GM12878 (cell line): ENCODE measurements around the gene ARID4B. TPM values are rescaled to one million over a fixed set of nuclear protein-coding genes. Genes with fewer than 3 reads are reported as not detected.

ENCODE experiments used
- ATAC-seq: fragments of 200-7000 bp; cut with Tn5 transposase; 3 replicates; pipeline ENCODE4 v1.9.1; 2020; ENCODE audit warnings: mild to moderate bottlenecking, moderate library complexity
- BruUV-seq: library from RNA; stranded (reverse); fragments of 400-500 nt; replicated peaks from 2 replicates; lab custom pipeline; 2021; lab: Mats Ljungman, UMichigan
- CTCF ChIA-PET: fragments of 300-600 bp; sonication (Branson Sonifier 250); formaldehyde crosslinking; extraction: SDS; loops from one replicate; lab custom pipeline; 2021; ENCODE audit warnings: inconsistent platforms; lab: Yijun Ruan, JAX
- POLR2A ChIA-PET: fragments of 350-600 bp; formaldehyde crosslinking; extraction: SDS; loops from one replicate; lab custom pipeline; 2021; ENCODE audit warnings: inconsistent platforms; lab: Charles Lee
- RAD21 ChIA-PET: fragments of 300-600 bp; sonication (Branson Sonifier 250); formaldehyde crosslinking; loops from one replicate; lab custom pipeline; 2023; ENCODE audit warnings: antibody characterized with exemption; ENCODE audit not compliant: unreplicated experiment; lab: Charles Lee
- SMC1A ChIA-PET: fragments of 300-600 bp; sonication (Branson Sonifier 250); formaldehyde crosslinking; loops from one replicate; lab custom pipeline; 2023; ENCODE audit not compliant: unreplicated experiment, uncharacterized antibody; lab: Charles Lee
- DNase-seq: peaks from one replicate; pipeline ENCODE4 v3.0.0-alpha.2; 2011; ENCODE audit warnings: low read depth, low spot score
- FAIRE-seq: peaks from 3 replicates; lab custom pipeline; 2011; peaks lifted over from hg19 to GRCh38; lab: Jason Lieb, UNC
- H2AFZ ChIP-seq: 2 replicates; pipeline ENCODE4 v1.6.0; 2011; ENCODE audit warnings: low read depth, low read length, control low read depth; ENCODE audit not compliant: control insufficient read depth
- H3K27ac ChIP-seq: 2 replicates; pipeline ENCODE4 v1.5.1; 2011; ENCODE audit warnings: control low read depth; ENCODE audit not compliant: control insufficient read depth, insufficient read depth
- H3K27me3 ChIP-seq, 2 experiments: replicated peaks in 1 of 2; 2 replicates each; pipeline versions ENCODE4 v1.6.0 to v1.6.1; 2011; ENCODE audit warnings: low read length in 1 of 2; ENCODE audit not compliant: control insufficient read depth in 2 of 2, insufficient read depth in 2 of 2
- H3K36me3 ChIP-seq, 2 experiments: 2 replicates each; pipeline ENCODE4 v1.5.1; 2011; ENCODE audit warnings: low read length in 1 of 2; ENCODE audit not compliant: control insufficient read depth in 2 of 2, insufficient read depth in 2 of 2
- H3K4me1 ChIP-seq: 2 replicates; pipeline ENCODE4 v1.6.1; 2011; ENCODE audit warnings: mild to moderate bottlenecking, low read length, moderate library complexity, mixed read lengths; ENCODE audit not compliant: control insufficient read depth, insufficient read depth
- H3K4me2 ChIP-seq: 2 replicates; pipeline ENCODE4 v1.6.0; 2011; ENCODE audit warnings: control low read depth; ENCODE audit not compliant: control insufficient read depth, insufficient read depth
- H3K4me3 ChIP-seq: fragments of 200-600 bp; sonication (generic); 2 replicates; pipeline ENCODE4 v1.5.1; 2016
- H3K79me2 ChIP-seq: 2 replicates; pipeline ENCODE4 v1.6.0; 2011; ENCODE audit warnings: low read length; ENCODE audit not compliant: control insufficient read depth, insufficient read depth
- H3K9ac ChIP-seq: 2 replicates; pipeline ENCODE4 v1.8.0; 2011; ENCODE audit warnings: low read length, control low read depth, mixed read lengths; ENCODE audit not compliant: control insufficient read depth, insufficient read depth
- H3K9me3 ChIP-seq: replicated peaks from 3 replicates; pipeline ENCODE4 v1.5.1; 2011; ENCODE audit warnings: mild to moderate bottlenecking, low read length; ENCODE audit not compliant: control insufficient read depth, insufficient read depth
- H4K20me1 ChIP-seq: 2 replicates; pipeline ENCODE4 v1.6.0; 2011; ENCODE audit not compliant: control insufficient read depth, insufficient read depth
- CEBPB ChIP-seq, 2 experiments: fragments of 150-350 bp in 1 of 2; IDR thresholded peaks; 2 replicates each; pipeline ENCODE4 v1.6.1; 2012 to 2014; ENCODE audit warnings: low read depth in 2 of 2, low read length in 2 of 2, borderline replicate concordance in 1 of 2, inconsistent platforms in 1 of 2
- CHD4 ChIP-seq: fragments of 200-600 bp; sonication (generic); IDR thresholded peaks from 2 replicates; pipeline ENCODE4 v1.6.1; 2016; ENCODE audit warnings: mild to moderate bottlenecking
- MTA3 ChIP-seq: IDR thresholded peaks from 2 replicates; pipeline ENCODE4 v1.6.1; 2012; ENCODE audit warnings: low read length, inconsistent platforms, borderline replicate concordance
- NR2C1 ChIP-seq: fragments of 450-650 bp; IDR thresholded peaks from 2 replicates; pipeline ENCODE4 v1.6.1; 2017; ENCODE audit warnings: antibody characterized with exemption, mild to moderate bottlenecking, moderate library complexity
- NRF1 ChIP-seq: conservative IDR thresholded peaks from 2 replicates; pipeline ENCODE4 v1.6.1; 2011; ENCODE audit warnings: mild to moderate bottlenecking, low read depth, low read length, improper control_type of control experiment
- PAX5 ChIP-seq: IDR thresholded peaks from 2 replicates; pipeline ENCODE4 v1.6.1; 2011; ENCODE audit warnings: low read depth, low read length, borderline replicate concordance
- RCOR1 ChIP-seq: conservative IDR thresholded peaks from 2 replicates; pipeline ENCODE4 v1.6.1; 2012; ENCODE audit warnings: low read depth, low read length, improper control_type of control experiment
- SREBF2 ChIP-seq: IDR thresholded peaks from 2 replicates; pipeline ENCODE4 v1.6.1; 2012; ENCODE audit warnings: mild to moderate bottlenecking, low read length
- STAT3 ChIP-seq: IDR thresholded peaks from 2 replicates; pipeline ENCODE4 v1.6.1; 2011; ENCODE audit warnings: low read depth, low read length, improper control_type of control experiment
- SUZ12 ChIP-seq: fragments of 200-600 bp; sonication (generic); IDR thresholded peaks from one replicate; pipeline ENCODE4 v1.6.1; 2018; ENCODE audit warnings: antibody characterized with exemption, mild to moderate bottlenecking; ENCODE audit not compliant: unreplicated experiment
- WGBS: methylation state at CpG from one replicate; pipeline ENCODE4 v1.1.6; 2016; ENCODE audit warnings: low lambda C conversion rate; ENCODE audit not compliant: insufficient replicate concordance, insufficient coverage; ENCODE audit errors: missing lambda C conversion rate; 5-methylcytosine and 5-hydroxymethylcytosine counted together
- in situ Hi-C: fragments of 300-500 bp; cut with MboI; formaldehyde crosslinking; loops from 9 replicates; pipeline ENCODE4 v1.14.3; 2018; ENCODE audit warnings: mixed read lengths
- intact Hi-C: fragments of 100-400 bp; cut with micrococcal nuclease; formaldehyde crosslinking; loops from one replicate; pipeline ENCODE4 v1.14.2; 2022; ENCODE audit not compliant: unreplicated experiment
- polyA plus RNA-seq, 11 experiments: library from polyadenylated mRNA; depleted of rRNA in 4 of 11; unstranded in 6 of 11; stranded (reverse) in 5 of 11; fragments of >200 nt; fragmentation: Nextera tagmentation in 4 of 11; fragmentation: Illumina TruSeq in 1 of 11; extraction: Ambion mirVana in 4 of 11; extraction: Trizol in 1 of 11; gene quantifications; 1 replicate in 1 of 11; 2 replicates in 10 of 11; pipeline versions ENCODE4 v1.2.1 to v1.2.3, GENCODE V29; 2011 to 2016; ENCODE audit warnings: inconsistent platforms in 2 of 11, missing spikeins in 2 of 11, low read depth in 1 of 11
- total RNA-seq, 4 experiments: library from RNA; depleted of rRNA in 3 of 4; stranded (reverse); fragments of >200 nt in 3 of 4; fragmentation: Illumina TruSeq in 1 of 4; extraction: Trizol in 1 of 4; gene quantifications; 2 replicates each; pipeline versions ENCODE4 v1.2.1 to v1.2.3, GENCODE V29; 2013 to 2021
- TF ChIP-seq, protein P1 (sequence below): IDR thresholded peaks from 2 replicates; pipeline ENCODE4 v1.6.1; 2012; ENCODE audit warnings: improper control_type of control experiment, low read depth, low read length; ENCODE audit not compliant: insufficient replicate concordance
- TF ChIP-seq, protein P2 (sequence below): fragments of 450-650 bp; IDR thresholded peaks from 2 replicates; pipeline ENCODE4 v1.6.1; 2016; ENCODE audit warnings: mild to moderate bottlenecking
- TF ChIP-seq, protein P3 (sequence below): fragments of 450-650 bp; IDR thresholded peaks from 2 replicates; pipeline ENCODE4 v1.6.1; 2017; ENCODE audit warnings: antibody characterized with exemption, mild to moderate bottlenecking, moderate library complexity

Gene ARID4B
- total and polyA plus RNA-seq, 10 of the 15 experiments (the other 5 are each of a cell fraction or from before 2014, with no cell fraction given): 13.6 to 39.1 (median 28.0) TPM

DNA sequence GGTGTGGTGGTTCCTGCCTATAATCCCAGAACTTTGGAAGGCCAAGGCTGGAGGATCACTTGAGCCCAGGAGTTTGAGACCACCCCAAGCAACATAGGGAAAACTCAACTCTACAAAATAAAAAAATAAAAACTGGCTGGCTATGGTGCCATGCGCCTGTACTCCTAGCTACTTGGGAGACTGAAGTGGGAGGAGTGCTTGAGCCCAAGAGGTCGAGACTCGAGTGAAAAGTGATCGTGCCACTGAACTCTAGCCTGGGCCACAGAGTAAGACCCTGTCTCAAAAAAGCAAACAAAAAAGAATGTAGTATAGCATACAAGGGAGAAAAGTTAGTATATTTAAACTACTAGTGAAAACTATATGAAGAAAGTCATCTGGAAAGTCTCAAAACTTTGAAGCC lies 66.7 kb downstream of the ARID4B start:
- ChIA-PET CTCF (interaction anchor here (1.0 to 7.3 kb wide), 9 partner anchors 8 to 156 kb away, joined by 3 to 91 read pairs (median 6); partner anchors contain the start of gene GGPS1), POLR2A (interaction anchor here (1.1 to 1.6 kb wide), 5 partner anchors 9 to 68 kb away, joined by 3 to 10 read pairs (median 4); partner anchors contain the start of genes ARID4B and GGPS1), SMC1A (interaction anchor here (1.2 to 7.0 kb wide), 11 partner anchors 8 to 155 kb away, joined by 3 to 86 read pairs (median 4); partner anchors contain the start of gene GGPS1), RAD21 (interaction anchor here (0.6 to 2.1 kb wide), 5 partner anchors 15 to 163 kb away, joined by 3 to 9 read pairs (median 4); no protein-coding TSS in a partner anchor)
- no peak overlapping the region for H3K9ac ChIP-seq
- TF ChIP-seq SUZ12: no peak
- TF ChIP-seq PAX5: no peak
- no peak for TF ChIP-seq NR2C1
- TF ChIP-seq NRF1: no peak
- no peak for TF ChIP-seq SREBF2
- TF ChIP-seq CHD4: no peak
- no peak for TF ChIP-seq STAT3
- no peak for TF ChIP-seq RCOR1
- TF ChIP-seq, protein P1, sequence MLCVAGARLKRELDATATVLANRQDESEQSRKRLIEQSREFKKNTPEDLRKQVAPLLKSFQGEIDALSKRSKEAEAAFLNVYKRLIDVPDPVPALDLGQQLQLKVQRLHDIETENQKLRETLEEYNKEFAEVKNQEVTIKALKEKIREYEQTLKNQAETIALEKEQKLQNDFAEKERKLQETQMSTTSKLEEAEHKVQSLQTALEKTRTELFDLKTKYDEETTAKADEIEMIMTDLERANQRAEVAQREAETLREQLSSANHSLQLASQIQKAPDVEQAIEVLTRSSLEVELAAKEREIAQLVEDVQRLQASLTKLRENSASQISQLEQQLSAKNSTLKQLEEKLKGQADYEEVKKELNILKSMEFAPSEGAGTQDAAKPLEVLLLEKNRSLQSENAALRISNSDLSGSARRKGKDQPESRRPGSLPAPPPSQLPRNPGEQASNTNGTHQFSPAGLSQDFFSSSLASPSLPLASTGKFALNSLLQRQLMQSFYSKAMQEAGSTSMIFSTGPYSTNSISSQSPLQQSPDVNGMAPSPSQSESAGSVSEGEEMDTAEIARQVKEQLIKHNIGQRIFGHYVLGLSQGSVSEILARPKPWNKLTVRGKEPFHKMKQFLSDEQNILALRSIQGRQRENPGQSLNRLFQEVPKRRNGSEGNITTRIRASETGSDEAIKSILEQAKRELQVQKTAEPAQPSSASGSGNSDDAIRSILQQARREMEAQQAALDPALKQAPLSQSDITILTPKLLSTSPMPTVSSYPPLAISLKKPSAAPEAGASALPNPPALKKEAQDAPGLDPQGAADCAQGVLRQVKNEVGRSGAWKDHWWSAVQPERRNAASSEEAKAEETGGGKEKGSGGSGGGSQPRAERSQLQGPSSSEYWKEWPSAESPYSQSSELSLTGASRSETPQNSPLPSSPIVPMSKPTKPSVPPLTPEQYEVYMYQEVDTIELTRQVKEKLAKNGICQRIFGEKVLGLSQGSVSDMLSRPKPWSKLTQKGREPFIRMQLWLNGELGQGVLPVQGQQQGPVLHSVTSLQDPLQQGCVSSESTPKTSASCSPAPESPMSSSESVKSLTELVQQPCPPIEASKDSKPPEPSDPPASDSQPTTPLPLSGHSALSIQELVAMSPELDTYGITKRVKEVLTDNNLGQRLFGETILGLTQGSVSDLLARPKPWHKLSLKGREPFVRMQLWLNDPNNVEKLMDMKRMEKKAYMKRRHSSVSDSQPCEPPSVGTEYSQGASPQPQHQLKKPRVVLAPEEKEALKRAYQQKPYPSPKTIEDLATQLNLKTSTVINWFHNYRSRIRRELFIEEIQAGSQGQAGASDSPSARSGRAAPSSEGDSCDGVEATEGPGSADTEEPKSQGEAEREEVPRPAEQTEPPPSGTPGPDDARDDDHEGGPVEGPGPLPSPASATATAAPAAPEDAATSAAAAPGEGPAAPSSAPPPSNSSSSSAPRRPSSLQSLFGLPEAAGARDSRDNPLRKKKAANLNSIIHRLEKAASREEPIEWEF: no peak
- TF ChIP-seq, protein P2, sequence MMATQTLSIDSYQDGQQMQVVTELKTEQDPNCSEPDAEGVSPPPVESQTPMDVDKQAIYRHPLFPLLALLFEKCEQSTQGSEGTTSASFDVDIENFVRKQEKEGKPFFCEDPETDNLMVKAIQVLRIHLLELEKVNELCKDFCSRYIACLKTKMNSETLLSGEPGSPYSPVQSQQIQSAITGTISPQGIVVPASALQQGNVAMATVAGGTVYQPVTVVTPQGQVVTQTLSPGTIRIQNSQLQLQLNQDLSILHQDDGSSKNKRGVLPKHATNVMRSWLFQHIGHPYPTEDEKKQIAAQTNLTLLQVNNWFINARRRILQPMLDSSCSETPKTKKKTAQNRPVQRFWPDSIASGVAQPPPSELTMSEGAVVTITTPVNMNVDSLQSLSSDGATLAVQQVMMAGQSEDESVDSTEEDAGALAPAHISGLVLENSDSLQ: no peak
- TF ChIP-seq, protein P3, sequence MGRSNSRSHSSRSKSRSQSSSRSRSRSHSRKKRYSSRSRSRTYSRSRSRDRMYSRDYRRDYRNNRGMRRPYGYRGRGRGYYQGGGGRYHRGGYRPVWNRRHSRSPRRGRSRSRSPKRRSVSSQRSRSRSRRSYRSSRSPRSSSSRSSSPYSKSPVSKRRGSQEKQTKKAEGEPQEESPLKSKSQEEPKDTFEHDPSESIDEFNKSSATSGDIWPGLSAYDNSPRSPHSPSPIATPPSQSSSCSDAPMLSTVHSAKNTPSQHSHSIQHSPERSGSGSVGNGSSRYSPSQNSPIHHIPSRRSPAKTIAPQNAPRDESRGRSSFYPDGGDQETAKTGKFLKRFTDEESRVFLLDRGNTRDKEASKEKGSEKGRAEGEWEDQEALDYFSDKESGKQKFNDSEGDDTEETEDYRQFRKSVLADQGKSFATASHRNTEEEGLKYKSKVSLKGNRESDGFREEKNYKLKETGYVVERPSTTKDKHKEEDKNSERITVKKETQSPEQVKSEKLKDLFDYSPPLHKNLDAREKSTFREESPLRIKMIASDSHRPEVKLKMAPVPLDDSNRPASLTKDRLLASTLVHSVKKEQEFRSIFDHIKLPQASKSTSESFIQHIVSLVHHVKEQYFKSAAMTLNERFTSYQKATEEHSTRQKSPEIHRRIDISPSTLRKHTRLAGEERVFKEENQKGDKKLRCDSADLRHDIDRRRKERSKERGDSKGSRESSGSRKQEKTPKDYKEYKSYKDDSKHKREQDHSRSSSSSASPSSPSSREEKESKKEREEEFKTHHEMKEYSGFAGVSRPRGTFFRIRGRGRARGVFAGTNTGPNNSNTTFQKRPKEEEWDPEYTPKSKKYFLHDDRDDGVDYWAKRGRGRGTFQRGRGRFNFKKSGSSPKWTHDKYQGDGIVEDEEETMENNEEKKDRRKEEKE: no peak
- no peak for TF ChIP-seq CEBPB (IDR thresholded peaks at IDR 0.05; ENCODE audit: borderline replicate concordance in 1 of 2, low read depth in 2 of 2, low read length in 2 of 2)
- no peak for TF ChIP-seq MTA3
- no peaks in the 10 kb centered on the region for H3K9me3 ChIP-seq
- 100% methylated on average over 4 of the region's 4 CpGs for WGBS
- ATAC-seq (no peak), DNase-seq (no peak), FAIRE-seq (no peak)
- H3K36me3 ChIP-seq: peaks cover 3 to 6% of the 10 kb centered on the region in 2 experiments
- intact Hi-C loops: no loop called here
- H3K79me2 ChIP-seq: peaks cover 54% of the 10 kb centered on the region
- H3K27me3 ChIP-seq: no peaks in the 10 kb centered on the region
- H2AFZ ChIP-seq: no peak overlapping the region
- peaks cover 16% of the 10 kb centered on the region for H3K4me1 ChIP-seq
- in situ Hi-C loops: no loop called here
- H3K4me3 ChIP-seq: no peak overlapping the region
- H4K20me1 ChIP-seq: no peaks in the 10 kb centered on the region
- H3K4me2 ChIP-seq: no peak overlapping the region
- no TSS peak for BruUV-seq
- no peak overlapping the region for H3K27ac ChIP-seq
